Upper lobe of right lung (tissue), 1 donor: ENCODE data around the gene PLCB3. TPM values are rescaled to one million over a fixed set of nuclear protein-coding genes. Genes with fewer than 3 reads are reported as not detected.

Experiments
- ATAC-seq: fragments of 200-7000 bp; cut with Tn5 transposase; one replicate; pipeline ENCODE4 v1.9.1; 2020; ENCODE audit warnings: mild to moderate bottlenecking, moderate library complexity
- DNase-seq: peaks from one replicate; pipeline ENCODE4 v3.0.0-alpha.2; 2020
- H3K27ac ChIP-seq: fragments of 200-600 bp; one replicate; pipeline ENCODE4 v1.8.0; 2022
- H3K27me3 ChIP-seq: fragments of 200-600 bp; one replicate; pipeline ENCODE4 v1.8.0; 2022; ENCODE audit warnings: mild to moderate bottlenecking
- H3K36me3 ChIP-seq: fragments of 200-600 bp; one replicate; pipeline ENCODE4 v1.8.0; 2022
- H3K4me1 ChIP-seq: fragments of 200-600 bp; one replicate; pipeline ENCODE4 v1.8.0; 2022
- H3K4me3 ChIP-seq: fragments of 200-600 bp; one replicate; pipeline ENCODE4 v1.8.0; 2022; ENCODE audit warnings: mild to moderate bottlenecking
- H3K9me3 ChIP-seq: fragments of 200-600 bp; one replicate; pipeline ENCODE4 v1.8.0; 2022
- CTCF ChIP-seq: fragments of 200-600 bp; IDR thresholded peaks from one replicate; pipeline ENCODE4 v1.8.0; 2022; ENCODE audit warnings: antibody characterized with exemption
- intact Hi-C: fragments of 100-400 bp; cut with DNase I; formaldehyde crosslinking; loops from one replicate; pipeline ENCODE4 v1.11.0; 2022
- total RNA-seq: library from RNA; stranded (reverse); fragmentation: NEBNext Ultra II Directional; extraction: Animal tissue kit (Norgen Biotek cat#: 25700); gene quantifications from one replicate; pipeline ENCODE4 v1.2.1, GENCODE V29; 2021
- donor health status: DM: no; HTN: yes; CAD: no; lungs with severe emphysema.

The PLCB3 gene
- total RNA-seq, 1 donor from 2014 or later = 32.4 TPM

GRCh38 chr11:64234647-64235379, 16.5 kb upstream of the PLCB3 start:
- TF ChIP-seq CTCF = no peak
- H3K4me1 ChIP-seq = peaks cover 45% of the 10 kb centered on the region
- peak; percentile 83 for DNase-seq

GRCh38 chr11:64235437-64236161, 15.7 kb upstream of the PLCB3 start:
- H3K4me3 ChIP-seq = peak overlapping the region; percentile 76
- peaks cover 49% of the 10 kb centered on the region for H3K4me1 ChIP-seq
- peaks cover 16% of the 10 kb centered on the region for H3K36me3 ChIP-seq
- H3K27ac ChIP-seq = peak overlapping the region; percentile 74
- intact Hi-C loops = no loop called here
- no peaks in the 10 kb centered on the region for H3K27me3 ChIP-seq
- no peak for TF ChIP-seq CTCF
- ATAC-seq (no peak), DNase-seq (peak; percentile 65)
- no peaks in the 10 kb centered on the region for H3K9me3 ChIP-seq

More at GRCh38 chr11:64234647-64235379, 16.5 kb upstream of the PLCB3 start:
- Histone ChIP-seq H3K27ac (peak overlapping the region; percentile 74), H3K4me3 (peak overlapping the region; percentile 76), H3K27me3 (no peaks in the 10 kb centered on the region), H3K9me3 (no peaks in the 10 kb centered on the region), H3K36me3 (peaks cover 16% of the 10 kb centered on the region)
- intact Hi-C loops = no loop called here
- peak; percentile 47 for ATAC-seq

GRCh38 chr11:64237484-64237951, 13.8 kb upstream of the PLCB3 start:
- DNase-seq = peak; percentile 87

GRCh38 chr11:64238076-64238475, 13.3 kb upstream of the PLCB3 start:
- Histone ChIP-seq H3K36me3 (peaks cover 17% of the 10 kb centered on the region), H3K9me3 (no peaks in the 10 kb centered on the region), H3K27me3 (no peaks in the 10 kb centered on the region), H3K27ac (peak overlapping the region; percentile 55), H3K4me3 (no peak overlapping the region), H3K4me1 (peaks cover 49% of the 10 kb centered on the region)
- TF ChIP-seq CTCF = no peak
- ATAC-seq (no peak), DNase-seq (peak; percentile 63)
- intact Hi-C loops = no loop called here

More at GRCh38 chr11:64237484-64237951, 13.8 kb upstream of the PLCB3 start:
- intact Hi-C loops = no loop called here
- Histone ChIP-seq H3K4me3 (no peak overlapping the region), H3K27me3 (no peaks in the 10 kb centered on the region), H3K9me3 (no peaks in the 10 kb centered on the region), H3K36me3 (peaks cover 16% of the 10 kb centered on the region), H3K4me1 (peaks cover 47% of the 10 kb centered on the region), H3K27ac (peak overlapping the region; percentile 55)
- peak; percentile 1 for ATAC-seq
- TF ChIP-seq CTCF = no peak

GRCh38 chr11:64238999-64239398, 12.3 kb upstream of the PLCB3 start:
- H3K4me1 ChIP-seq = peaks cover 43% of the 10 kb centered on the region
- TF ChIP-seq CTCF = no peak
- no peaks in the 10 kb centered on the region for H3K27me3 ChIP-seq
- H3K27ac ChIP-seq = peak overlapping the region; percentile 98
- ATAC-seq (no peak), DNase-seq (no peak)
- peaks cover 26% of the 10 kb centered on the region for H3K36me3 ChIP-seq
- no peak overlapping the region for H3K4me3 ChIP-seq
- H3K9me3 ChIP-seq = no peaks in the 10 kb centered on the region
- intact Hi-C loops = no loop called here
